ENCODE results near the gene SPRYD4.
"Not testable (repeated sequence)": the region's sequence is repeated elsewhere in the genome, so short reads cannot be mapped to it uniquely, and the experiment has no call there.

- TF ChIP-seq, protein P1, sequence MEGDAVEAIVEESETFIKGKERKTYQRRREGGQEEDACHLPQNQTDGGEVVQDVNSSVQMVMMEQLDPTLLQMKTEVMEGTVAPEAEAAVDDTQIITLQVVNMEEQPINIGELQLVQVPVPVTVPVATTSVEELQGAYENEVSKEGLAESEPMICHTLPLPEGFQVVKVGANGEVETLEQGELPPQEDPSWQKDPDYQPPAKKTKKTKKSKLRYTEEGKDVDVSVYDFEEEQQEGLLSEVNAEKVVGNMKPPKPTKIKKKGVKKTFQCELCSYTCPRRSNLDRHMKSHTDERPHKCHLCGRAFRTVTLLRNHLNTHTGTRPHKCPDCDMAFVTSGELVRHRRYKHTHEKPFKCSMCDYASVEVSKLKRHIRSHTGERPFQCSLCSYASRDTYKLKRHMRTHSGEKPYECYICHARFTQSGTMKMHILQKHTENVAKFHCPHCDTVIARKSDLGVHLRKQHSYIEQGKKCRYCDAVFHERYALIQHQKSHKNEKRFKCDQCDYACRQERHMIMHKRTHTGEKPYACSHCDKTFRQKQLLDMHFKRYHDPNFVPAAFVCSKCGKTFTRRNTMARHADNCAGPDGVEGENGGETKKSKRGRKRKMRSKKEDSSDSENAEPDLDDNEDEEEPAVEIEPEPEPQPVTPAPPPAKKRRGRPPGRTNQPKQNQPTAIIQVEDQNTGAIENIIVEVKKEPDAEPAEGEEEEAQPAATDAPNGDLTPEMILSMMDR (conservative IDR thresholded peaks at IDR 0.05 in 1 of 2, IDR thresholded peaks at IDR 0.05 in 1 of 2; ENCODE audit: extremely low read depth in 1 of 2, insufficient read depth in 1 of 2, low read depth in 1 of 2, low read length in 2 of 2), result not testable (repeated sequence)
- TF ChIP-seq EZH2 (IDR thresholded peaks at IDR 0.05; ENCODE audit: borderline replicate concordance, low read length), result not testable (repeated sequence)
These were observed 45.6 kb downstream of the SPRYD4 start for GRCh38 chr12:56514014-56514318.
